ENCODE results near the gene UPK3BL2.
"Not testable (repeated sequence)": the region's sequence is repeated elsewhere in the genome, so short reads cannot be mapped to it uniquely, and the experiment has no call there.

The UPK3BL2 gene

GRCh38 chr7:102540604-102541003, 2.9 kb downstream of the UPK3BL2 start:
- DNase-seq (ENCODE audit: low read depth); H3K4me3 ChIP-seq (ENCODE audit: low read length): not testable (repeated sequence)

GRCh38 chr7:102535062-102535615, 8.4 kb downstream of the UPK3BL2 start:
- not testable (repeated sequence) for H3K4me3 ChIP-seq (ENCODE audit: low read length); DNase-seq (ENCODE audit: low read depth)

- DNase-seq (ENCODE audit: low read depth); H3K4me3 ChIP-seq (ENCODE audit: low read length): not testable (repeated sequence)
Measured at GRCh38 chr7:102532127-102532526, 11.4 kb downstream of the UPK3BL2 start.

GRCh38 chr7:102531583-102531982, 11.9 kb downstream of the UPK3BL2 start:
- DNase-seq (ENCODE audit: low read depth); H3K4me3 ChIP-seq (ENCODE audit: low read length): not testable (repeated sequence)

DNA sequence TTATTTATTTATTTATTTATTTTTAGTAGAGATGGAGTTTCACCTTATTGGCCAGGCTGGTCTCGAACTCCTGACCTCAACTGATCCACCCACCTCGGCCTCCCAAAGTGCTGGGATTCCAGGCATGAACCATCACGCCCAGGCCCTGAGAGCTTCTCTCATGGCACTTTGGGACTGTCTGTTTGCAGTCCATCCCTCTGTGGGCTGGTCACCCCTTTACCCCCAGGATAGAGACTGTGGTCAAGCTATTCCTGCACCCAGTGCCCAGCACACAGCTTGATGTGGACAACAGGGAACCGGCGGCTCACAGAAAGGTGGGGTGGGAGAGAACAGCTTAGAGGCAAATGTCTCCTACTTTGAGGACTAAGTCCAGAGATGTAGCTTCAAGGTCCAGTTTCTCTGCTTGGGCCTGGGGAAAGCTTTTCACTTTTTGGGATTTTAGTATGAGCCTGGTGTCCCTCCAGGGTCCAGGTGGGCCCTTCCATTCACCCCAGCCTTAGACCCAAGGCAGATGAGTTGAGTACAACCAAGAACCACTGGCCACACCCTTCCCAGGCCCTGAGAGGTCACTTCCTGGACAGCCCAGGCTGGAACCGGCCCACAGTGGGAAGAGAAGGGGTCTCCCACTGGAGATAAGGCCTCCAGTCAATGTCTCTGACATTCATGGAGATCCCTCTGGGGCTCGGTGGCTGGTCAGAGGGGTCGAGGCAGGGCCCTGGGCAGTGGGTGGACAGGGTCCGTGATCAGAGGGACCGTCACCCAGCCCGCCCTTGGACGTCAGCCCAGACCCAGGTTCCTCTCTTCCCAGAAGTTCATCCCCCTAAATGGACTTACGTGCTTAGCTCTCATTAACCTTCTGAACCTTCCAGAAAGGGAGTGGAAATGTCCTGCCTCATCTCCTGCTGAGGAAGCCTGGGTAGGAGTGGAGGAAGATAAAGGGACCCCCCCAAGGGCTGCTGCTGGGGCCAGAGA, 15.4 kb downstream of the UPK3BL2 start:
- H3K4me3 ChIP-seq (ENCODE audit: low read length); DNase-seq (ENCODE audit: low read depth): not testable (repeated sequence)

- H3K4me3 ChIP-seq (ENCODE audit: low read length); DNase-seq (ENCODE audit: low read depth): not testable (repeated sequence)
Measured at GRCh38 chr7:102527182-102527581, 16.3 kb downstream of the UPK3BL2 start.

DNA sequence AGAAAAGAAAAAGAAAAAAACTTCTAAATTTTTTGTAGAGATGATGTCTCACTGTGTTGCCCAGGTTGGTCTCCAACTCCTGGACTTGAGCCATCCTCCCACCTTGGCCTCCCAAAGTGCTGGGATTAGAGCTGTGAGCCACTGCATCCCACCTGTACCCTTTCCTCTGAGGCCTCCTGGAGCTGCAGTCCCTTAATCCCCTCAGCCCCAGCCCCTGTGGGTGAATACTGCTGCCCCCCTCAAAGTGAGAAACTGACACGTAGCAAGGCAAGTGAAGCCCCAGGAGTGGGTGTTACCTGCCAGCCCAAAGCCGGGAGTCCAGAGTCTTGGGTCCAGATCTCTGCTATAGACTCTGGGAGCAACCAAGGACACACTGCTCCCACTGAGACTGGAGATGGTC, 18.7 kb downstream of the UPK3BL2 start:
- DNase-seq (ENCODE audit: low read depth); H3K4me3 ChIP-seq (ENCODE audit: low read length): not testable (repeated sequence)

DNA sequence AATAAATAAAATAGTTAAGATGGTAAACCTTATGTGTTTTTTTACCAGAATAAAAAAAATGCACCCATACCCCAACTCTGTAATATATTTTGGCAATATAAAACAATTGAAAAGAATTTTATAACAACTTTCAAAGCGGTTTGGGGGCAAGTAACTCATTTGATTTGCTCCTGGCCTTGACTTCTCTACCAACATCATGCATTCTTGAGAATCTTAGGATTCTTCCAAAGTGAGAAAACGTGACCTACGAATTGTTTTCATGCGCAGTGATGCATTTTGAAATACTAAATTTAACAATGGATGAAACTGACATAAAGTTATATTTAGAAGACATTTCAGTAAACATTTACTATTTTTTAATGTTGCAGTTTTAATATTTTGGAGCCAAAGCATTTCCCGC, 22.7 kb downstream of the UPK3BL2 start:
- not testable (repeated sequence) for DNase-seq (ENCODE audit: low read depth); H3K4me3 ChIP-seq (ENCODE audit: low read length)

GRCh38 chr7:102517550-102518147, 25.8 kb downstream of the UPK3BL2 start, which contains the start of gene RASA4B:
RASA4B (minus strand) TSS chr7:102517777; CDS start chr7:102517710, 67 bp downstream.
- not testable (repeated sequence) for H3K4me3 ChIP-seq (ENCODE audit: low read length); DNase-seq (ENCODE audit: low read depth)

- DNase-seq (ENCODE audit: low read depth); H3K4me3 ChIP-seq (ENCODE audit: low read length): not testable (repeated sequence)
Measured at GRCh38 chr7:102516951-102517350, 26.5 kb downstream of the UPK3BL2 start.

DNA sequence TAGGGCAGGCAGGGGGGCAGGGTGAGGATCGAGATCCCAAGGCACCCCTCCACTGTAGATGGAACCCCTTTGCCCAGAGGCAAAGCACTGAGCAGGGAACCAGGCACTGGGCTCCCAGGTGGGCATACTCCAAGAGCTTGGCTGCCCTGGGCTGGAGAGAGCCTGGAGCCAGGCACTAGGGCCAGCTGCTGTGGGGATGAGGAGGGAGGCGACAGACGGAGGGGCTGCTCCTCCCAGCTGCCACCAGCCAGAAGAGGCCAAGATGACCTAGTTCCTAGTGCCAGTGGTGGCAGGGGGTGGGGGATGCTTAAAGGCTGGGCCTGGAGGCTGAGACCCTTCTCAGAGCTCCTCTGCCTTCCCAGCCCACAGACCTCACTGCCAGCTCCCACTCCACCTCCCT, 27.6 kb downstream of the UPK3BL2 start:
- not testable (repeated sequence) for H3K4me3 ChIP-seq (ENCODE audit: low read length); DNase-seq (ENCODE audit: low read depth)

- DNase-seq (ENCODE audit: low read depth); H3K4me3 ChIP-seq (ENCODE audit: low read length): not testable (repeated sequence)
Measured at GRCh38 chr7:102514881-102515721, 28.4 kb downstream of the UPK3BL2 start.

DNA sequence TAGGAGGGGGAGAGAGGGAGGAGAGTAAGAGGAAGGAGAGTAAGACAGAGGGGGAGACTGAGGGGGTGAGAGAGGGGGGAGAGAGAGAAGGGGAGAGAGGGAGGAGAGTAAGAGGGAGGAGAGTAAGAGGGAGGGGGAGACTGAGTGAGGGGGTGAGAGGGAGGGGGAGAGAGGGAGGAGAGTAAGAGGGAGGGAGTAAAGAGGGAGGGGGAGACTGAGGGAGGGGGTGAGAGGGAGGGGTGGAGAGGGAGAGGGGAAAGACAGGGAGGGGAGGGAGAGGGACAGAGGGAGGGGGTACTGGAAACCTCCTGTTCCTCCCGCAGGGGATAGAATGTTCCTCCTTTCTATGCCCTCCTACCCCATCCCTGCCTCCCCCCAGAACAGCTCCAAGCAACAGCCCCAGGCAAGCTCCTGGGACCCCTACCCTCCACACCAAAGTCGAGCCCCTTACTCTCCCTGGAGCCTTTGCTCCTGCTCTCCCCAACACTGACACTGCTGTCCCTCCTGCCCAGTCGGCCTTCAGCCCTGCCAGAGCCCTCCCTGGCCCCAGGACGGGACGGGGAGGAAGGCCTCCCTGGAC, 30.8 kb downstream of the UPK3BL2 start:
- H3K4me3 ChIP-seq (ENCODE audit: low read length); DNase-seq (ENCODE audit: low read depth): not testable (repeated sequence)

GRCh38 chr7:102511860-102512522, 31.5 kb downstream of the UPK3BL2 start:
- H3K4me3 ChIP-seq (ENCODE audit: low read length); DNase-seq (ENCODE audit: low read depth): not testable (repeated sequence)

GRCh38 chr7:102510575-102510974, 32.9 kb downstream of the UPK3BL2 start:
- H3K4me3 ChIP-seq (ENCODE audit: low read length); DNase-seq (ENCODE audit: low read depth): not testable (repeated sequence)

- not testable (repeated sequence) for DNase-seq (ENCODE audit: low read depth); H3K4me3 ChIP-seq (ENCODE audit: low read length)
Measured at GRCh38 chr7:102507410-102508088, 35.9 kb downstream of the UPK3BL2 start.

- H3K4me3 ChIP-seq (ENCODE audit: low read length); DNase-seq (ENCODE audit: low read depth): not testable (repeated sequence)
Measured at GRCh38 chr7:102505298-102506185, 38.0 kb downstream of the UPK3BL2 start.
